IgD-negative memory B cell (primary cell): Measurements from ENCODE around the gene LDLRAD1. TPM values are rescaled to one million over a fixed set of nuclear protein-coding genes. Genes with fewer than 3 reads are reported as not detected.

Source experiments
- H3K27ac Mint-ChIP-seq, 3 donors: one replicate each; pipeline ENCODE4 v1.8.0; 2020 to 2022; ENCODE audit warnings: mild to moderate bottlenecking in 3 of 3, mixed read lengths in 3 of 3, moderate library complexity in 1 of 3
- H3K27me3 Mint-ChIP-seq: one replicate; pipeline ENCODE4 v1.8.0; 2021; ENCODE audit warnings: mixed read lengths
- H3K36me3 Mint-ChIP-seq: one replicate; pipeline ENCODE4 v1.8.0; 2020; ENCODE audit warnings: mild to moderate bottlenecking, mixed read lengths
- H3K4me1 Mint-ChIP-seq, 3 donors: one replicate each; pipeline ENCODE4 v1.8.0; 2020 to 2022; ENCODE audit warnings: mixed read lengths in 3 of 3, mild to moderate bottlenecking in 1 of 3
- H3K4me3 Mint-ChIP-seq, 4 donors: one replicate each; pipeline ENCODE4 v1.8.0; 2020 to 2022; ENCODE audit warnings: mild to moderate bottlenecking in 4 of 4, mixed read lengths in 4 of 4, moderate library complexity in 3 of 4
- H3K9me3 Mint-ChIP-seq, 3 donors: one replicate each; pipeline ENCODE4 v1.8.0; 2020 to 2021; ENCODE audit warnings: mixed read lengths in 3 of 3, mild to moderate bottlenecking in 1 of 3
- polyA plus RNA-seq: library from polyadenylated mRNA; unstranded; fragments of 300-500 nt; fragmentation: Illumina TruSeq; gene quantifications from one replicate; pipeline ENCODE4 v1.2.3, GENCODE V29; 2021

LDLRAD1 gene
- polyA plus RNA-seq, 1 donor from 2014 or later = not detected

DNA sequence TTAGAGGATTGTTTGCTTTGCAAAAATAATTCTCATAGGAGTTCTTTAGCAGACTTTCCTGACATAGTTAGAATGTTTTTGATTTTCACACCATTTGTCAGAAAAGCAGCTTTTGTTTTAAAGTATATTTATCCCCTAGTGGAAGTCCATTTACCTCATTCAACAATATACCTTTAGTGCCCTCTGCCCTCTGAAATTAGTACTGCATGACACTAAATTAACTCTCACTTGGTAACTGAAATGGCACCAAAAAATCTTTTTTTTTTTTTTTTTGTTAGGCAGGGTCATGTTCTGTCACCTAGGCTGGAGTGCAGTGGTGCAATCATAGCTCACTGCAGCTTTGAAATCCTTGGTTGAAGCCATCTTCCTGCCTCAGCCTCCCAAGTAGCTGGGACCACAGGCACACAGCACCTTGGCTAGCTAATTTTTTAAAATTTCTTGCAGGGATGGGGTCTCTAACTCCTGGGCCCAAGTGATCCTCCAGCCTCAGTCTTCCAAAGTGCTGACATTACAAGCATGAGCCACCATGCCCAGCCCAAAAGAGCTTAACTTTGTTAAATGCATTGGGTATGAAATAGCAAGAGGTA lies 58.2 kb downstream of the LDLRAD1 start:
- Mint-ChIP-seq H3K27ac (no peak overlapping the region), H3K4me3 (no peak overlapping the region), H3K9me3 (no peaks in the 10 kb centered on the region), H3K36me3 (peaks cover 1% of the 10 kb centered on the region), H3K4me1 (peaks cover 0 to 3% (median 2%) of the 10 kb centered on the region in 3 donors), H3K27me3 (no peaks in the 10 kb centered on the region)

Other genes with a start within 250 kb of the LDLRAD1 start
- gene NDC1, start 179.9 kb downstream of the LDLRAD1 start, polyA plus RNA-seq = 6.8 TPM
- gene YIPF1, start 128.4 kb downstream of the LDLRAD1 start, polyA plus RNA-seq = 22.2 TPM
- gene DIO1, start 124.0 kb downstream of the LDLRAD1 start, polyA plus RNA-seq = 0.18 TPM
- 58.6 TPM for gene IFT25, start 72.5 kb downstream of the LDLRAD1 start, polyA plus RNA-seq
- gene LRRC42, start 71.8 kb downstream of the LDLRAD1 start, polyA plus RNA-seq = 10.4 TPM
- 386 TPM for gene TMEM59, start 35.0 kb upstream of the LDLRAD1 start, polyA plus RNA-seq
- gene TCEANC2, start 35.4 kb upstream of the LDLRAD1 start, polyA plus RNA-seq = 7.8 TPM
- gene CDCP2, start 134.8 kb upstream of the LDLRAD1 start, polyA plus RNA-seq = not detected
- 4.1 TPM for gene CYB5RL, start 181.8 kb upstream of the LDLRAD1 start, polyA plus RNA-seq
- 56.2 TPM for gene MRPL37, start 182.0 kb upstream of the LDLRAD1 start, polyA plus RNA-seq